Right lobe of liver (tissue), 4 donors: ENCODE measurements around the gene CAP1.

ENCODE experiments used
- CTCF ChIP-seq, 4 donors: fragments of 200-600 bp in 3 of 4; fragments of 450-650 bp in 1 of 4; IDR thresholded peaks; one replicate each; pipeline versions ENCODE4 v1.5.1 to v1.8.0; 2016 to 2022; ENCODE audit warnings: antibody characterized with exemption in 4 of 4, mild to moderate bottlenecking in 2 of 4
- POLR2A ChIP-seq: fragments of 450-650 bp; IDR thresholded peaks from one replicate; pipeline ENCODE4 v1.6.1; 2017; ENCODE audit warnings: antibody characterized with exemption, mild to moderate bottlenecking
- donor health status: DM: no; HTN: no; CAD: no.
- donor health status: DM: no; HTN: no; CAD: no.
- donor health status: DM: no; HTN: yes; CAD: no.

GRCh38 chr1:39992234-39992633 lies 48.3 kb upstream of the CAP1 start:
- TF ChIP-seq CTCF (IDR thresholded peaks at IDR 0.05) (no peak), POLR2A (no peak)
